Vagina (tissue), 2 donors: ENCODE measurements around the gene CCDC183.

Experiments used
- CTCF ChIP-seq, 3 experiments: fragments of 450-650 bp in 2 of 3; fragments of 200-600 bp in 1 of 3; sonication (generic) in 1 of 3; IDR thresholded peaks; one replicate each; pipeline ENCODE4 v1.5.1; 2017 to 2019; ENCODE audit warnings: antibody characterized with exemption in 3 of 3, mild to moderate bottlenecking in 2 of 3, moderate library complexity in 2 of 3
- POLR2AphosphoS5 ChIP-seq, 2 donors: sonication (generic); formaldehyde crosslinking; IDR thresholded peaks; one replicate each; pipeline ENCODE4 v1.9.0; 2017; ENCODE audit warnings: antibody characterized with exemption in 2 of 2, mild to moderate bottlenecking in 2 of 2, low read depth in 1 of 2; ENCODE audit not compliant: insufficient read depth in 1 of 2

DNA sequence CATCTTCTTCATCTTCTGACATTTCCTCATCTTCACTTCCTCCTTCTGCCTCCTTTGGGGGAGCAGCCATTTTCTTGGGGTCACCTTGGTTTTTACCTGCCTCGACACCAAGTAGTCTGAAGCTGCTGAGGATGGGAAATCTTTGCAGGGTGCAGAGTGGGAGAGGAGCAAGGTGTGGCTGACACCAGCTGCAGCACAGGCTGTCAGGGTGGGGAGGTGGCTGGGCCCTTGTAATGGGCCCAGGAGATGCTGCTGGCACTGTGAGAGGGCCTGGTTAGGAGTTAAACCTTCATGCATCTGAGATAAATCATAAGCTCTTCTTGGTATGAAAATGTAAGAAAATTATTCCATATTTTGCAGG lies 19.3 kb downstream of the CCDC183 start:
- no peak for TF ChIP-seq POLR2AphosphoS5 (IDR thresholded peaks at IDR 0.05; ENCODE audit: insufficient read depth in 1 of 2, low read depth in 1 of 2)
- no peak for TF ChIP-seq CTCF (IDR thresholded peaks at IDR 0.05)
